Peyer's patch (tissue), 4 donors: ENCODE results near the gene ZNF546. TPM values are rescaled to one million over a fixed set of nuclear protein-coding genes. Genes with fewer than 3 reads are reported as not detected.

Experiments
- DNase-seq, 3 donors: peaks; one replicate each; pipeline ENCODE4 v3.0.0-alpha.2; 2017 to 2019
- H3K27ac ChIP-seq, 4 donors: fragments of 200-600 bp; sonication (generic); one replicate each; pipeline ENCODE4 v1.5.1; 2016 to 2019
- H3K27me3 ChIP-seq, 2 donors: fragments of 200-600 bp; sonication (generic); one replicate each; pipeline ENCODE4 v1.5.1; 2019
- H3K36me3 ChIP-seq, 3 donors: fragments of 200-600 bp; sonication (generic); one replicate each; pipeline ENCODE4 v1.5.1; 2016 to 2019
- H3K4me1 ChIP-seq, 4 donors: fragments of 200-600 bp; sonication (generic); one replicate each; pipeline ENCODE4 v1.5.1; 2016 to 2019
- H3K4me3 ChIP-seq, 4 donors: fragments of 200-600 bp; sonication (generic); 1 replicate in 3 of 4; 2 replicates in 1 of 4; pipeline ENCODE4 v1.5.1; 2016 to 2019; ENCODE audit warnings: mild to moderate bottlenecking in 1 of 4
- H3K9me3 ChIP-seq, 4 donors: fragments of 200-600 bp; sonication (generic); one replicate each; pipeline ENCODE4 v1.5.1; 2016 to 2019; ENCODE audit warnings: mild to moderate bottlenecking in 1 of 4
- POLR2A ChIP-seq, 2 donors: fragments of 450-650 bp; IDR thresholded peaks; one replicate each; pipeline ENCODE4 v1.5.1; 2017; ENCODE audit warnings: antibody characterized with exemption in 2 of 2, mild to moderate bottlenecking in 2 of 2, moderate library complexity in 2 of 2
- total RNA-seq, 4 donors: library from RNA; depleted of rRNA; stranded (reverse); fragments of >200 nt; gene quantifications; one replicate each; pipeline ENCODE4 v1.1.0, GENCODE V29; 2016
- TF ChIP-seq, protein P1 (sequence below), 6 experiments: fragments of 450-650 bp in 4 of 6; fragments of 200-600 bp in 2 of 6; sonication (generic) in 1 of 6; IDR thresholded peaks; one replicate each; pipeline ENCODE4 v1.5.1; 2017 to 2019; ENCODE audit warnings: antibody characterized with exemption in 6 of 6, mild to moderate bottlenecking in 3 of 6, moderate library complexity in 1 of 6

The ZNF546 gene
- total RNA-seq, 4 donors from 2014 or later, result 3.0 to 5.5 (median 4.8) TPM

DNA sequence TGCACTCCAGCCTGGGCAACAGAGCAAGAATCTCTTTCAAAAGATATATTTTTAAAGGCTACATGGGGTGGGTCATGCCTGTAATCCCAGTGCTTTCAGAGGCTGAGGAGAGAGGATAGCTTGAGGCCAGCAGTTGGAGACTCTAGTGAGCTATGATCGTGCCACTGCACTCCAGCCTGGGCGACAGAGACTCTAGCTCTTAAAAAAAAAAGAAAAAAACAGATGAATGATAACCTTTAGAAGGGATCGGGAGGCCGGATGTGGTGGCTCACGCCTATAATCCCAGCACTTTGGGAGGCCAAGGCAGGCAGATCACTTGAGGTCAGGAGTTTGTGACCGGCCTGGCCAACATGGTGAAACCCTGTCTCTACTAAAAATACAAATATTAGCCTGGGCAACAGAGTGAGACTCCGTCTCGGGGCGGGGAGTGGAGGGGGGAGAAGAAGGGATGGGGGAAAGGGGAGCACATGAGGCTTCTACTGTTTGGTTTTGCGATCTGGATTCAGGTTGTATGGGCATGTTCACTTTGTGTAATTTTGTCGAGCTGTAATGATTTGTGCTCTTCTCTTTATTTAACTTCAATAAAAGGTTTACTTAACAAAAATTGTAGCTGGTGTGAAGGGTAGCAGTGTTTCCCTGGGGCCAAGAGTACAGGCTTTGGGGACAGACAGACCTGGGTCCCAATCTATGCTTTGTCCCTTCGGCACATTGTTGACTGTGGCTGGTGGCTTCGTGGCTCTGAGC lies 27.0 kb upstream of the ZNF546 start:
- no peak for TF ChIP-seq POLR2A (IDR thresholded peaks at IDR 0.05)
- TF ChIP-seq, protein P1, sequence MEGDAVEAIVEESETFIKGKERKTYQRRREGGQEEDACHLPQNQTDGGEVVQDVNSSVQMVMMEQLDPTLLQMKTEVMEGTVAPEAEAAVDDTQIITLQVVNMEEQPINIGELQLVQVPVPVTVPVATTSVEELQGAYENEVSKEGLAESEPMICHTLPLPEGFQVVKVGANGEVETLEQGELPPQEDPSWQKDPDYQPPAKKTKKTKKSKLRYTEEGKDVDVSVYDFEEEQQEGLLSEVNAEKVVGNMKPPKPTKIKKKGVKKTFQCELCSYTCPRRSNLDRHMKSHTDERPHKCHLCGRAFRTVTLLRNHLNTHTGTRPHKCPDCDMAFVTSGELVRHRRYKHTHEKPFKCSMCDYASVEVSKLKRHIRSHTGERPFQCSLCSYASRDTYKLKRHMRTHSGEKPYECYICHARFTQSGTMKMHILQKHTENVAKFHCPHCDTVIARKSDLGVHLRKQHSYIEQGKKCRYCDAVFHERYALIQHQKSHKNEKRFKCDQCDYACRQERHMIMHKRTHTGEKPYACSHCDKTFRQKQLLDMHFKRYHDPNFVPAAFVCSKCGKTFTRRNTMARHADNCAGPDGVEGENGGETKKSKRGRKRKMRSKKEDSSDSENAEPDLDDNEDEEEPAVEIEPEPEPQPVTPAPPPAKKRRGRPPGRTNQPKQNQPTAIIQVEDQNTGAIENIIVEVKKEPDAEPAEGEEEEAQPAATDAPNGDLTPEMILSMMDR (IDR thresholded peaks at IDR 0.05), result no peak
- no peaks in the 10 kb centered on the region for H3K27me3 ChIP-seq
- peak overlapping the region; percentile 60 to 84 (median 68) for H3K4me3 ChIP-seq
- no peaks in the 10 kb centered on the region for H3K9me3 ChIP-seq
- DNase-seq, result no peak
- H3K27ac ChIP-seq, result peak overlapping the region; percentile 88 to 94 (median 93)
- peaks cover 0 to 20% (median 9%) of the 10 kb centered on the region in 4 donors for H3K4me1 ChIP-seq
- peaks cover 0 to 24% (median 0%) of the 10 kb centered on the region in 3 donors for H3K36me3 ChIP-seq

DNA sequence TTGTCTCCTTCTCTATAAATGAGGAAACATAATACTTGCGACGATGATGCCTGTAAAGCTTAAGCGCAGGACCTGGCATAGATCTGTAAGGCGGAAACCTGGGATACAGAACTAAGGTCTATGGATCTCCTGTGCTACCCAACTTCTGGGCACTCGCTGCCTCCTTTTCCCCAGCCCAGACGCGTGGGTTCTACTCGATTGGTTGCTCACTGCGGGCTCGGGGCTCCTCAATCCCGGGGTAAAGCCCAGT lies 26.5 kb upstream of the ZNF546 start:
- Histone ChIP-seq H3K36me3 (peaks cover 0 to 28% (median 0%) of the 10 kb centered on the region in 3 donors), H3K4me3 (peak overlapping the region; percentile 60 to 84 (median 68)), H3K27me3 (no peaks in the 10 kb centered on the region), H3K9me3 (no peaks in the 10 kb centered on the region), H3K27ac (peak overlapping the region; percentile 88 to 94 (median 93)), H3K4me1 (peaks cover 0 to 20% (median 9%) of the 10 kb centered on the region in 4 donors)
- no peak for DNase-seq
- TF ChIP-seq POLR2A (IDR thresholded peaks at IDR 0.05), result no peak
- TF ChIP-seq, protein P1 (IDR thresholded peaks at IDR 0.05), result no peak

DNA sequence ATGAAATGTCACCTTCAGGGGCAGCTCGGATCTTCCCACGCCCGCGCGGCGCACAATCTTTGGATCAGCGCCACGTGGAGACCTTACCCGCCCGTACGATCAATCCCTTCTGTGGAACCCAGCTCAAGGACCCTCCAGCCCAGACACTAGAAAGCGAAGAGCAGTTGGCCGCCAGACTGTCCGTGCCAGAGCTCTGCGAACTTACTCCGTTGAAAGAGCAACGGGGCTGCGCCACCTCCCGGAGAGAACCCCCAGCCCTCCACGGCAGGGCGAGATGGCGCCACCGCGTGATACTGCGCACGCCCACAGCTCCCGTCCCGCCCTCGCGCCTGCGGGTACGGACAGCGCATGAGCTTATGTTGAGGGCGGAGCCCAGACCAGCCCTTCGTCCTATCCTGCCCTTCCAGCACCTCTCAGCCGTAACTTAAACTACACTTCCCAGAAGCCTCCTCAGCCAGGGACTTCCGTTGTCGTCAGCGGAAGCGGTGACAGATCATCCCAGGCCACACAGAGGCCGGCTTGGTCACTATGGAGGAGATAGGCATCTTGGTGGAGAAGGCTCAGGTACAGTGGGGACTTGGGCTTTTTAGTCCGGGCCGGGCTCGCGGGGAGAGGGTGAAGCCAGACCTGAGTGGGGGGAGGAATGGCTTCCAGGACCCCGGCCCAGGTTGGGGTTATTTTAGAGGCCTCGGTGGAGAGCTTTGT lies 26.0 kb upstream of the ZNF546 start, which contains the start of gene PSMC4:
TSS of gene PSMC4 (plus strand) at position 491 of the 705 bp plus-strand sequence. CDS start at position 529, 38 bp downstream.
- Histone ChIP-seq H3K27ac (peak within 1 kb of the TSS; percentile 88 to 94 (median 93)), H3K27me3 (no peaks in the 10 kb centered on the region), H3K4me1 (peaks cover 0 to 20% (median 9%) of the 10 kb centered on the region in 4 donors), H3K36me3 (peaks cover 0 to 33% (median 0%) of the 10 kb centered on the region in 3 donors), H3K9me3 (no peaks in the 10 kb centered on the region), H3K4me3 (peak within 1 kb of the TSS; percentile 60 to 84 (median 68))
- peak; percentile 97 to 99 (median 99) for DNase-seq
- peak; percentile 78 to 82 for TF ChIP-seq POLR2A (IDR thresholded peaks at IDR 0.05)
- TF ChIP-seq, protein P1 (IDR thresholded peaks at IDR 0.05), result peak; percentile 83 to 98 (median 94)

DNA sequence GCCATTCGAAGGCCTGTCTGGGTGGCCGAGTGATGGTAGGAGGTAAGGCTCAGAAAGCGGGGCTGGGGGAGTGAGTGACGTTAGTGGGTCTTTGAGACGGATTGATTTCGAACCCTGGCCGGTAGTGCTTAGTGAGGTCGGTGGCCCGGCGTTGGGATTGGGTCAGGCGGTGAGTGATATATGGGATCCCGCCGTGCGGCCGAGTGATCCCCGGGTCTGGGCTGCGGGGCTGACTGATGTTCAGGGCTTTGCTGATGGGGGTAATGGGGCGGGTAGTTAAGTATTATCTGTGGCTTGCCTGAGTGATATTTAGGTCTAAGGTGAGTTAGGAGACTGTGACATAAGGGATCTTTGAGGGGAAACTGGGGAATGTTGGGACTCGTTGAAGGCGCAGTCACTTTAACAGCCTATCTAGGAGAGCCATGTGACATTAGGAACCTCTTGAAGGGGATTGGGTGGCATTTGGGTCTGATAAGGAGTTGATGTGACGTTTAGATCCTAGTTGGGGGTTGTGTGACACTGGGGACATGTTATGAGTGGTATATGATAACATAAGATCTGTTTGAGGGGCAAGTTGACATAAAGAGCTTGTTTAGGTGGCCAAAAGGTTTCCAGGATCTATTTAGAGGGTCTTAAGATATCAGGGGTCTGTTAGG lies 25.4 kb upstream of the ZNF546 start:
- no peak for TF ChIP-seq POLR2A (IDR thresholded peaks at IDR 0.05)
- TF ChIP-seq, protein P1 (IDR thresholded peaks at IDR 0.05), result no peak
- Histone ChIP-seq H3K36me3 (peaks cover 0 to 35% (median 0%) of the 10 kb centered on the region in 3 donors), H3K4me3 (peak overlapping the region; percentile 60 to 84 (median 68)), H3K9me3 (no peaks in the 10 kb centered on the region), H3K27me3 (no peaks in the 10 kb centered on the region), H3K4me1 (peaks cover 0 to 20% (median 9%) of the 10 kb centered on the region in 4 donors), H3K27ac (peak overlapping the region; percentile 63 to 94 (median 90))
- no peak for DNase-seq

DNA sequence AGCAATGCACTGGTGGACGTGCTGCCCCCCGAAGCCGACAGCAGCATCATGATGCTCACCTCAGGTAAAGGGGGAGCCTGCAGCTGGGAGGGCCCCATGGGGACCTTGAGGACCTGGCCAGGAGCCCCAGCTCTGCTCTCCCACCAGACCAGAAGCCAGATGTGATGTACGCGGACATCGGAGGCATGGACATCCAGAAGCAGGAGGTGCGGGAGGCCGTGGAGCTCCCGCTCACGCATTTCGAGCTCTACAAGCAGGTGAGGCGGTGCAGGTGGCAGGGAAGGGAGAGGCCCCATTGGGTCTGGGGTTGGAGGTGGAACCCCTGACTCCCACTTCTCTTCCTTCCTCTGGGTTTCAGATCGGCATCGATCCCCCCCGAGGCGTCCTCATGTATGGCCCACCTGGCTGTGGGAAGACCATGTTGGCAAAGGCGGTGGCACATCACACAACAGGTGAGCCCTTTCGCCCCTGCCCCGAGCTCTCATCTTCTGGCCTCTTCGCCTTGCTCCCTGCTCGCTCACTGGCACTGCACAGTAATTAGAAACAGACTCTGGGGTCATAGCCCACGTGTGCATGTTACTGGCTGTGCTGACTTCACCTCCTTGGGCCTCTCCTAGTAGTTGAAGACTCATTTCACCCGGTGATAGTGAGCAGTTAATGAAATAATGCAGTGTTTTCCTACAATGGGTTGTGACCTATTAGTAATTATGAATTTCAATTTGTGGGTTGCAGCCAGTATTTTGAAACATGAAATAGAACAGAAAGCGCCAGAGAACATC lies 22.3 kb upstream of the ZNF546 start:
- no peak overlapping the region for H3K27ac ChIP-seq
- no peak for DNase-seq
- H3K27me3 ChIP-seq, result no peaks in the 10 kb centered on the region
- TF ChIP-seq POLR2A (IDR thresholded peaks at IDR 0.05), result no peak
- TF ChIP-seq, protein P1 (IDR thresholded peaks at IDR 0.05), result no peak
- H3K36me3 ChIP-seq, result peaks cover 0 to 62% (median 0%) of the 10 kb centered on the region in 3 donors
- H3K4me3 ChIP-seq, result no peak overlapping the region
- H3K9me3 ChIP-seq, result no peaks in the 10 kb centered on the region
- H3K4me1 ChIP-seq, result peaks cover 0 to 16% (median 6%) of the 10 kb centered on the region in 4 donors
